ENCODE measurements around the gene BORCS8.
"Not testable (repeated sequence)": the region's sequence is repeated elsewhere in the genome, so short reads cannot be mapped to it uniquely, and the experiment has no call there.

The BORCS8 gene

DNA sequence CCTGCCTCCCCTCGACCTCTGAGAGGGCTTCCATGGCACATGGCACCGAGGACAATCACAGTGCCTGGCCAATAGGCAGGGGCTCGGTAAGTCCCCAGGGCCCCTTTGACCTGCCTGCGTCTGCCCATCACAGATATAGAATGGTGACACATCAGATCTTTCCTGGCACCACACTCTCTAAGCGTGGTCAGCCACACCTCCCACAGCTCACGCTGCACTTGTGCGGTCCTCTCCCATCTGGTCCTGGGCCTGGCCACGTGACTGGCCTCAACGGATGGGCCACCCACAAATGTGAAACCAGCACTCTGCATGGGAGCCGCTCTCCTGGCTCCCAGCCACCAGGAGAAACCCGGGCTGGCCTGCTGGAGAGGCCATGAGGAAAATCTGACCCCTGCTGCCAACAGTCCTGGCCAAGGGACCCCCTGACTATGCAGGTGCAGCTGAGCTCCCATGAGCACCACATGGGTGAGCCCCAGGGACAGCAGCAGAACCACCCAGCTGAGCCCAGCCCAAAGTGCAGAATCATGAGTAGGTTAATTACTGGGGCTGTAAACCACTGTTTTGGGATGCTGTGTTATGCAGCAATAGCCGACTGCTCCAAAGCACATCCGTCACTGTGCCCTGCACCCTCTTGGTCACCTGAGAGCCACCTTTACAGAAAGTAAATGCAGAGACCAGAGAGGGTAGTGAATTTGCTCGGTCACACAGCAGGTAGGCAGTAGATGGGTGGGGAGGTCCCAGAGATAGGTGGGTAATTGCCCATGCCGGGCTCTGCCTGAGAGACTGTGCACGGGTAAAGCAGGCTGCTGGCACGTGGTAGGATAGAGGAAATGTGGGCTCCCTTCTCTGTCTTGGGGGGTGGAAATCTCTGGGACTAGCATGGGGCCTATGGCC lies 12.2 kb downstream of the BORCS8 start:
- DNase-seq: peak; percentile 19

- no peak for DNase-seq
Measured at GRCh38 chr19:19176950-19177349, 15.0 kb downstream of the BORCS8 start.

GRCh38 chr19:19173243-19173642 lies 18.7 kb downstream of the BORCS8 start:
- DNase-seq: not testable (repeated sequence)

DNA sequence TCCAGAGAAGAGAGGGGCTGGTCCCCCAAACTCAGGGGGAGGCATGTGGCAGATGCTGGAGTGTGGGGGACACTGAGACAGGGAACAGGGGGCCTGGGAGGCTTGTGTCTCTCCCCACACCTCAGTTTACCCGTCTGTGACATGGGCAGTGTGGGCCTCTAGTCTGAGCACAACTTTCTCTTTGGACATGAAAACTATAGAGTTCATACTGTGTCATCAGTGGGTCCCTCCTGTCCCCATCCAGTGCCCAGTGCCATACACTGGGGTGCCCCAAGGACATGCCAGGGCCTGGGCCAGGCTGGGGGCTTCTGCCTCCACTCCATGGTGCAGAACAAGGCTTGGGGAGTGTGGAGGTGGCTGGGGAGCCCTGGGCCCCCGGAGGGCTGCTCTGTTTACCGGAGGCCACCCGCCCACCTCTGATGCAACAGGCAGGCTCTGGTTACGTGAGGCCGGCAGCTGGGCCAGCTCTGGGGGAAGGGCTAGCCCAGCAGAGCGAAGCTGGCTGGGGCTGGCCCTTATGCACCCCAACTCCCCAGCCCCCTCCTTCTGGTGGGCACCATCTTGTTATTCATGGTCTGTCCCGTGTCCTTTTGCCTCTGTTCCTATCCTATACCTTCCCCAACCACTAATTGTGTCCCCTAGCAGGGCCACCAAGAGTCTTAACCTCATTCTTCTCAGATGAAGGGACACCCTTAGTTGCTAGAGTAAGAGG lies 20.0 kb downstream of the BORCS8 start:
- peak; percentile 16 for DNase-seq

DNA sequence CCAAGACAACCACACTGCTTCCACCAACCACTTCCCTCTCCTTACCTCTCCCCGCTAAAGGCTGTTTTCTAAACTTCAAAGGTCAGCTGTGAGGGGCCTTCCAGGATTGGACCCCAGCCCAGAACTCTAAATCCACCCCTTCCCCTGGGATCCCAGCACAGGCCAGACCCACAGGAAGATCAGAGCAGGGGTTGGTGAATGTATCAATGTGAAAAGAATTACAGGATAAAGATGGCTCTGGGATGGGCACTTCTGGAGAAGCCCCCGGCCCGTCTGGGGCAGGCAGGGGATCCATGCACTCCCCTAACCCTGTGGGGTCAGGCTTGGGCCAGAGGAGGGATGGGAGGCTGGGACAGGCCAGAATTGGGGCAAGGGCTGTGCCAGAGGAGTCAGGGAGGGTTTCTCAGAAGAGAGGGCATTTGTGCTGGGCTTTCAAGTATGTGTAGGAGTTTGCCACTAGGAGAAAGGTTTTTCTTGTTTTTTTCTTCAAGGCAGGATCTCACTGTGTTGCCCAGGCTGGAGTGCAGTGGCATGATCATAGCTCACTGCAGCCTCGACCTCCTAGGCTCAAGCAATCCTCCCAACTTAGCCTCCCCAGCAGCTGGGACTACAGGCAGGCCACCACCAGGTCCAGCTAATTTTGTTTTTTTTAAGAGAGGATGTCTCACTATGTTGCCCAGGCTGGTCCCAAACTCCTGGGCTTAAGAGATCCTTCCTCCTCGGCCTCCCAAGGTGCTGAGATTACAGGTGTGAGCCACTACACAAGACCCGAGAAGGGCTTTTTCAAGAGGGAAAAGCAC lies 20.9 kb downstream of the BORCS8 start:
- DNase-seq: no peak

DNA sequence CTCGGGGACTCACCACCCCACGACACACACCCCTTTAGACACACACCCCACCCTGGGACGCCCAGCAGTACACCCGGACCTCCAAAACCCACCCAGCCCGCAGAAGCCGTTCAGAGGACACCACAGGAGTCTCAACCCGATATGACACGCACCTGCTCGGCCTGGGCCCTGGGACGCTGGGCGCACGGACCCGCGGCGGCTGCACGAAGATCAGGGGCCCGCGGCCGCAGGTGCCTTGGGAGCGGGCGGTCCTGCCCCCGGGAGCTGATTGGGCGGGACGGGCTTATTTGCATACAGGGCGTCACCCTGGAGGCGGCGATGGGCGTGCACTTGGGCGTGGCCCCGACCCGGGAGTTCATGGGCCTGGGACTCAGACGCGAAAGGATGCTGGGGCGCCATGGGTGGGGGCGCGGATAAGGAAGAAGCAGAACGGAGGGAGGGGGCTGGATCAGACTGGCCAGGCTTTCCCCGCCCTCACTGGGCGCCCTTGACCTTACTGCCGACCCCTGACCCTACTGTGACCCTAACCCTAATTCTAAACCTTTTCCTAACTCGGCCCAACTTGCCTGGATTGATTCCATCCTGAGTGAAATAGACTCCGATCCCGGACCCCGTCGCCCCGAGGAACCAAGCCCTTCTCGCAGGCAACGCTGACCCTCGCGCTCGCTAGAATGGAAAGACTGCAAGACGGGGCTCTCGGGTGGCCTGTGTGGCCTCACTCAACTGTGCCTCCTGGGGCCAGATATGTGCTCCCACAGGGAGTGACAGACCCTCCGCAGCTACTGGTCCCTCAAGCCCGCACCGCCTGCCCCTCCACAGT lies 21.7 kb downstream of the BORCS8 start, which contains the start of gene MEF2B:
MEF2B (minus strand) TSS at position 211 of the 820 bp plus-strand sequence. CDS start 19,528 bp downstream, outside the sequence.
- DNase-seq: peak; percentile 48

GRCh38 chr19:19169236-19170052 lies 22.5 kb downstream of the BORCS8 start:
- DNase-seq: no peak

- DNase-seq: no peak
Measured at GRCh38 chr19:19167612-19168011, 24.3 kb downstream of the BORCS8 start.

DNA sequence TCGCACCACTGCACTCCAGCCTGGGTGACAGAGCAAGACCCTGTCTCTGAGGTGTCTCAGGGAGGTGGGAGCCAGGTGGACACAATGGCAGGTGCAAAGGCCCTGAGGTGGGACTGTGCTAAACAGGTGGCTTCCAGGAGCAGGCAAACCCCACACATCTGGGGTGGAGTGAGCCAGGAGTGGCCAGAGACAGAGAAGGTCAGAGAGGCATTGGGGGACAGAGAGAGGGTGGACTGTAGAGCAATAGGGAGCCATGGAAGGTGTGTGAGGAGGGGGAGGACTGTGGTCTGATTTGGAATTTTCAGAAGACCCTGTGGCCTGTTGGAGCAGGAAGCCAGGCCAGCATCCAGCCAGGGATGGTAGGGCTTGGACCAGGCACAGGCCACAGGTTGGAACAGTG lies 26.6 kb downstream of the BORCS8 start:
- DNase-seq: no peak

DNA sequence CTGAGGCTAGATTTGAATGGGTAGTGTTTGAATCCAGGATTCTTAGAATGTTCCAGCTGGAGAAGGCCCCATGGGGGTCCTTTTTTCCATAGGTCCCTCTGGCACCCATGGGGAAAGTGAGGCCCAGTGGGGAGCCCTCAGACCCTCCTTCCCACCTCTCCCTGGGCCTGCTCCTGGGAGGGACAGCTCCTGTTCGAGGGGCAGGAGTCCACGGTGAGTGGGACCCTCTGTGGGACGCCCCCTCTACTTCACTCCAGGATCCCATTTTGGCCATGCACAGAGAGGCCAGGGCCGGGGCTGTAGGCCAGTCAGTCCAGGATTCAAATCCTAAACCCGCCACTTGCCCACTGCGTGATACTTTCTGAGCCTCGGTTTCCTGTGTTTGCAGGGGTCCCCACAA lies 29.5 kb downstream of the BORCS8 start:
- no peak for DNase-seq

DNA sequence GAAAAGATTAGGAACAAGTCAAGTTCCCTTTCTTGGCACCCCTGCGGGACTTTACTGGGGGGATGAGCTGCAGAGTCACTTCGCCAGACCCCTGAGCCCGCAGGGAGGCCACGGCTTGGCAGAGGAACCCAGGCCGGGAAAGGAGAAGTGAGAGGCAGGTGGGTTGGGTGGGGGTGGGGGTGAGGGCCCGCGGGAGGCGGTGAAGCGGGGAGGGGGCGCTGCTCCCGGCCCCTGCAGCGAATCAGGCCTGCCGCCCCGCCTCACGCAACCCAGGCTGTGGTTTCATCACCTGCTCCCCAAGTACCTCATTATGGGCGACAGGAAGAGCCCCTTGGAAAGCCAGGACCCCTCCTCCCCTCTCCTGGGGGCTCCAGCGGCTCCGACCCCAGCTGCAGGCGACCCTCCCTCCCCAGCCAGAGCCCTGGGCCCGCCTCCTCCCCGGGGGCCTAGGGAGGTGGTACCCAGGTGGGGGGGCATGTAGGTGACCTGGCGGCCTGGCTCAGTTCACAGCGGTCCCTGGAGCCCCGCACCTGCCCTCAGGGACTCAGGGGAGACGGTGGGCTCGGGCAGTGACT lies 31.4 kb downstream of the BORCS8 start:
- no peak for DNase-seq

DNA sequence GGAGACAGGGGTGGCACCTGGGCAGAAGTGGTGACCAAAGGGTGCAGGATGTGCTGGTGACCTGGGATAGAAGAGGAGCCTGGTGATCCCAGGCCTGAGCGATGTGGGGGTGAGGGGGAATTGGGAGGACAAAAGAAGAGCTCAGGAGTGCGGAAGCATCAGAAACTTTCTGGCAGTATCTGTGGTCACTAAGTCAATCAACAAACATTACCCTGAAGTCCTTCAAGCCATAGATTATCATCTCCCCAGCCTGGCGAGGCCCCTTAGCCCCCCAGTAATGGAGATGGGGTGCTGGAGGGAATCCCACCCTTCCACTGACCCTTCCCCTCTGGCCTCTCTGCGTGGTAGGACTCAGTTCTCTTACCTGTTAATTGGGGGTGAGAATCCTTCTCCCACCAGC lies 32.4 kb downstream of the BORCS8 start:
- no peak for DNase-seq

DNA sequence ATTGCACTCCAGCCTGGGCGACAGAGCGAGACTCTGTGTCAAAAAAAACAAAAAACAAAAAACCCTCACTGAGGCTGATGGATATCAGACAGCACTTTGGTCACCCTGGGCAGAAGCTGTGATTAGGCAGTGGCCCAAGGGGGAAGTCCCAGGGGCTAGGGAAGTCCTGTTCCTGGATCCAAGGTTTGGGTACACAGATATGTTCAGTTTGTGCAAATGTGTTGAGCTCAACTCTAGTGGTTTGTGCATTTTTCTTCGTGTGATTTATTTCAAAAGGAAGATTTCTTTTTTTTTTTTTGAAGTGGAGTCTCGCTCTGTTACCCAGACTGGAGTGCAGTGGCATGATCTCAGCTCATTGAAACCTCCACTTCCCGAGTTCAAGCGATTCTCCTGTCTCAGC lies 34.1 kb downstream of the BORCS8 start:
- DNase-seq: no peak

- no peak for DNase-seq
Measured at GRCh38 chr19:19155495-19156219, 36.3 kb downstream of the BORCS8 start.

DNA sequence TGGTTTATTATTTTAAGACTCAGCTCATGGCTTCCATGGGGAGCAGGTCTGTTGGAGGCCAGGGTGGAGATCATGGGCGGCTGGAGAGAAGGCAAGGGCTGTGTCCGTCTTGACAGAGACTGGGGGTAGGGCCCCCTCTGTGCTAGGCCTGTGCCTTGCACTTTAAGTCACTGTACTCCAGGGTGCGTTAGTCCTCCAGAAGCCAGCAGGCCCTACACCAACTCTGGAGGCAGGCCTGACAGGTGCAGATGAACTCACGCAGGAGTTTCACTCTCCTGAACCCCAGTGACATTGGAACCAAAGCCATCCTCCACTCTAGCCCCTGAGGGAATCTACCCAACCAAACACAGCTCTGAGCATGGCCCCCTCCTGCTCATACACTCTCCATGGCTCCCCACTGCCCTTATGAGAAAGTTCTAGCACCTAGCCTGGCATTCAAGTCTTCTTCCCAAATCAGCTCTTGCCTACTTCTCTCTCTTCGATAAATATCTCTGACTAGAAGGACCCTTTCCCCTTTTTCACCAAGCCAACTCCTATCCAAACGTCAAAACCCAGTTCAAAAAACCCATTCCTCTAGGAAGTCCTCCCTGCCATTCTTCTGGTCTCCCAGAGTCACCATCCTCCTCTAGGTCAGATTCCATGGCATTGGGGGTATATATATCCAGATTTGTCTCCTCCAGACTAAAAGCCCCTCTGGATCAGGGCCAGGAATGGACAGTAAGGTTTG lies 37.0 kb downstream of the BORCS8 start:
- no peak for DNase-seq

- no peak for DNase-seq
Measured at GRCh38 chr19:19152668-19153384, 39.1 kb downstream of the BORCS8 start.

GRCh38 chr19:19151418-19151817 lies 40.5 kb downstream of the BORCS8 start:
- DNase-seq: no peak

DNA sequence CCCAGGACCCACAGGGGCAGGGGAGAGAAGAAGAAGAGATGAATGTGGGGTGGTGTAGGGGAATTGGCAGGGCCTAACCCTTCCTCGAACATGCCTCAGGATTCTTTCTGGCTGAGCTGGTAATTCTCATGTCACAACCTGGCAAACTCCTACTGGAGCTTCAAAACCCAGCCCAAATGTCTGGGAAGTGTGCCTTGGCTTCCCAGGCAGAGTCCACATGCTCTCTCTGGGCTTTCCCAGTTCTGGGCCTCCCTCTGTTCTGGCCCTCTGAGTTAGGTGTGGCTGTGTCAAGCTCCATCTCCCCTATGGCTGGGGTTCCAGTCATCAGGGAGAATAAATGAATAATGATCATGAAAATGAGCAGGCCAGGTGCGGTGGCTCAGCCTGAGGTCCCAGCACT lies 42.5 kb downstream of the BORCS8 start:
- no peak for DNase-seq

- DNase-seq: not testable (repeated sequence)
Measured at GRCh38 chr19:19148504-19148903, 43.4 kb downstream of the BORCS8 start.

Measured in EL (cell line).